K562 (cell line): ENCODE results near the gene MDM1. TPM values are rescaled to one million over a fixed set of nuclear protein-coding genes. Genes with fewer than 3 reads are reported as not detected.

Source experiments
- ATAC-seq: fragments of 200-7000 bp; cut with Tn5 transposase; 3 replicates; pipeline ENCODE4 v1.9.1; 2020; ENCODE audit warnings: moderate library complexity
- BruUV-seq: library from RNA; stranded (reverse); fragments of 400-500 nt; replicated peaks from 2 replicates; lab custom pipeline; 2021; lab: Mats Ljungman, UMichigan
- CTCF ChIA-PET: fragments of 300-600 bp; formaldehyde crosslinking; extraction: SDS; loops from one replicate; lab custom pipeline; 2021; ENCODE audit warnings: low intra/inter-chr PET ratio; lab: Yijun Ruan, JAX
- POLR2A ChIA-PET: fragments of 300-600, 350-650 bp; sonication (Branson Sonifier 250); formaldehyde crosslinking; extraction: SDS; loops from one replicate; lab custom pipeline; 2021; ENCODE audit warnings: antibody characterized with exemption, inconsistent platforms; lab: Yijun Ruan, JAX
- DNase-seq, 4 experiments: peaks; one replicate each; pipeline versions ENCODE4 v3.0.0 to v3.0.0-alpha.2; 2011 to 2018; ENCODE audit warnings: low spot score in 3 of 4, mixed read lengths in 3 of 4; ENCODE audit errors: extremely low read depth in 1 of 4
- FAIRE-seq: peaks from 2 replicates; lab custom pipeline; 2011; peaks lifted over from hg19 to GRCh38; lab: Jason Lieb, UNC
- H2AFZ ChIP-seq: 2 replicates; pipeline ENCODE4 v1.6.0; 2011; ENCODE audit warnings: low read depth, low read length, control low read depth, inconsistent platforms
- H3K27ac ChIP-seq: fragments of 200-600 bp; 3 replicates; pipeline ENCODE4 v1.8.0; 2011; ENCODE audit warnings: low read depth, mild to moderate bottlenecking, control low read depth, inconsistent platforms, low read length, moderate library complexity, mixed read lengths; ENCODE audit errors: extremely low read depth
- H3K27me3 ChIP-seq, 2 experiments: fragments of 300-600 bp in 1 of 2; 2 replicates in 1 of 2; 3 replicates in 1 of 2; pipeline versions ENCODE4 v1.6.0 to v1.8.0; 2011; ENCODE audit warnings: inconsistent platforms in 2 of 2, low read length in 2 of 2, mild to moderate bottlenecking in 1 of 2, mixed read lengths in 1 of 2, moderate library complexity in 1 of 2; ENCODE audit not compliant: control insufficient read depth in 2 of 2, insufficient read depth in 2 of 2
- H3K36me3 ChIP-seq: fragments of 300-600 bp; 3 replicates; pipeline ENCODE4 v1.8.0; 2011; ENCODE audit warnings: mild to moderate bottlenecking, low read length, inconsistent platforms; ENCODE audit not compliant: control insufficient read depth, insufficient read depth
- H3K4me1 ChIP-seq, 2 experiments: fragments of 200-600 bp in 1 of 2; replicated peaks in 1 of 2; 2 replicates in 1 of 2; 3 replicates in 1 of 2; pipeline versions ENCODE4 v1.5.1 to v1.8.0; 2011; ENCODE audit warnings: inconsistent platforms in 2 of 2, low read length in 2 of 2, mild to moderate bottlenecking in 1 of 2, mixed read lengths in 1 of 2, moderate library complexity in 1 of 2; ENCODE audit not compliant: control insufficient read depth in 2 of 2, insufficient read depth in 2 of 2
- H3K4me2 ChIP-seq: 2 replicates; pipeline ENCODE4 v1.6.1; 2011; ENCODE audit warnings: low read length, control low read depth, inconsistent platforms, mixed read lengths; ENCODE audit not compliant: insufficient read depth
- H3K4me3 ChIP-seq: fragments of 200-600 bp; sonication (generic), shearing (Covaris generic); 2 replicates; pipeline ENCODE4 v1.5.1; 2016; ENCODE audit warnings: control low read depth, inconsistent platforms
- H3K79me2 ChIP-seq: fragments of 200-600 bp; 3 replicates; pipeline ENCODE4 v1.8.0; 2011; ENCODE audit warnings: low read length, inconsistent platforms; ENCODE audit not compliant: control insufficient read depth, insufficient read depth
- H3K9ac ChIP-seq, 2 experiments: 2 replicates each; pipeline versions ENCODE4 v1.6.0 to v1.6.1; 2011; ENCODE audit warnings: low read depth in 2 of 2, low read length in 2 of 2, control low read depth in 1 of 2, inconsistent platforms in 1 of 2, mild to moderate bottlenecking in 1 of 2, mixed read lengths in 1 of 2; ENCODE audit not compliant: insufficient read depth in 1 of 2
- H3K9me1 ChIP-seq: one replicate; pipeline ENCODE4 v1.6.0; 2011; ENCODE audit warnings: inconsistent platforms, mild to moderate bottlenecking, low read length, moderate library complexity; ENCODE audit not compliant: control insufficient read depth, insufficient read depth
- H3K9me3 ChIP-seq: replicated peaks from 2 replicates; pipeline ENCODE4 v1.5.1; 2011; ENCODE audit warnings: low read depth, low read length, inconsistent platforms; ENCODE audit not compliant: control insufficient read depth, insufficient read depth
- H4K20me1 ChIP-seq: replicated peaks from 2 replicates; pipeline ENCODE4 v1.6.1; 2011; ENCODE audit warnings: low read length, inconsistent platforms, mixed read lengths; ENCODE audit not compliant: control insufficient read depth, insufficient read depth
- ATF2 ChIP-seq: sonication (generic); formaldehyde crosslinking; IDR thresholded peaks from 2 replicates; pipeline ENCODE4 v1.8.1; 2022; ENCODE audit warnings: missing genetic modification reagents
- FOXM1 ChIP-seq, 2 experiments: fragments of 450-650 bp in 1 of 2; sonication (generic) in 1 of 2; formaldehyde crosslinking in 1 of 2; IDR thresholded peaks; 2 replicates each; pipeline versions ENCODE4 v1.6.1 to v1.9.0; 2017 to 2022; ENCODE audit warnings: low read depth in 2 of 2, mild to moderate bottlenecking in 2 of 2, missing genetic modification reagents in 1 of 2, moderate library complexity in 1 of 2
- GATA2 ChIP-seq: sonication (generic); formaldehyde crosslinking; IDR thresholded peaks from 2 replicates; pipeline ENCODE4 v1.4.0; 2020; ENCODE audit warnings: mild to moderate bottlenecking, missing genetic modification reagents
- HDAC3 ChIP-seq: fragments of 450-650 bp; IDR thresholded peaks from 2 replicates; pipeline ENCODE4 v1.6.1; 2018; ENCODE audit warnings: borderline replicate concordance, mild to moderate bottlenecking, moderate library complexity; ENCODE audit not compliant: partially characterized antibody
- HNRNPK ChIP-seq: fragments of 200-400 bp; formaldehyde crosslinking; IDR thresholded peaks from one replicate; pipeline ENCODE4 v1.6.1; 2018; ENCODE audit warnings: mild to moderate bottlenecking, low read depth, low read length; ENCODE audit not compliant: poor library complexity, severe bottlenecking
- MNT ChIP-seq, 2 experiments: fragments of 450-650 bp; conservative IDR thresholded peaks; 2 replicates each; pipeline ENCODE4 v1.6.1; 2017; ENCODE audit warnings: mild to moderate bottlenecking in 2 of 2, moderate library complexity in 2 of 2
- TAF1 ChIP-seq: IDR thresholded peaks from 2 replicates; pipeline ENCODE4 v1.6.1; 2011; ENCODE audit warnings: mild to moderate bottlenecking, low read length, moderate library complexity; ENCODE audit not compliant: insufficient read depth, control insufficient read depth, severe bottlenecking; ENCODE audit errors: extremely low read depth
- ZNF124 ChIP-seq: sonication (generic); formaldehyde crosslinking; IDR thresholded peaks from 2 replicates; pipeline ENCODE4 v1.8.1; 2022; ENCODE audit warnings: missing genetic modification reagents
- ZNF445 ChIP-seq: fragments of 250-450 bp; sonication (Bioruptor Pico); IDR thresholded peaks from 2 replicates; pipeline ENCODE4 v1.4.0; 2020; ENCODE audit warnings: low read depth, mild to moderate bottlenecking, moderate library complexity
- ZNF785 ChIP-seq: fragments of 250-450 bp; sonication (Bioruptor Pico); IDR thresholded peaks from 2 replicates; pipeline ENCODE4 v1.4.0; 2020; ENCODE audit warnings: mild to moderate bottlenecking
- WGBS: fragments of 100-300 bp; shearing (Covaris generic); methylation state at CpG from one replicate; pipeline ENCODE4 v1.1.6; 2016; ENCODE audit warnings: low coverage, mixed read lengths; ENCODE audit not compliant: insufficient coverage; ENCODE audit errors: missing lambda C conversion rate; 5-methylcytosine and 5-hydroxymethylcytosine counted together
- in situ Hi-C: fragments of 300-500 bp; cut with MboI; formaldehyde crosslinking; loops from 4 replicates; pipeline ENCODE4 v1.15.0; 2018; ENCODE audit warnings: inconsistent platforms, mixed read lengths
- intact Hi-C: fragments of 100-400 bp; cut with micrococcal nuclease; formaldehyde crosslinking; loops from 2 replicates; pipeline ENCODE4 v1.14.2; 2022
- polyA plus RNA-seq, 8 experiments: library from polyadenylated mRNA; depleted of rRNA in 4 of 8; stranded (reverse) in 5 of 8; unstranded in 3 of 8; fragments of >200 nt; fragmentation: Nextera tagmentation in 2 of 8; fragmentation: Illumina TruSeq in 1 of 8; extraction: Ambion mirVana in 2 of 8; extraction: Trizol in 1 of 8; gene quantifications; 2 replicates each; pipeline versions ENCODE4 v1.2.1 to v1.2.3, GENCODE V29; 2011 to 2014; ENCODE audit warnings: inconsistent platforms in 1 of 8, missing spikeins in 1 of 8
- total RNA-seq, 7 experiments: library from RNA; depleted of rRNA in 6 of 7; stranded (reverse); fragments of >200 nt in 6 of 7; fragmentation: Illumina TruSeq in 2 of 7; extraction: Trizol in 2 of 7; gene quantifications; 2 replicates each; pipeline versions ENCODE4 v1.2.1 to v1.2.3, GENCODE V29; 2011 to 2021; ENCODE audit warnings: low replicate concordance in 1 of 7
- TF ChIP-seq, protein P1 (sequence below): fragments of 450-650 bp; IDR thresholded peaks from 2 replicates; pipeline ENCODE4 v1.6.1; 2018; ENCODE audit warnings: mild to moderate bottlenecking, low read depth; ENCODE audit not compliant: partially characterized antibody
- TF ChIP-seq, protein P2 (sequence below), 3 experiments: fragments of 200-800 bp in 1 of 3; sonication (Bioruptor generic) in 1 of 3; sonication (generic) in 1 of 3; formaldehyde crosslinking in 1 of 3; IDR thresholded peaks; 2 replicates each; pipeline versions ENCODE4 v1.6.1 to v1.8.0; 2016 to 2022; ENCODE audit warnings: mild to moderate bottlenecking in 2 of 3, missing compliant biosample characterization in 2 of 3, missing genetic modification characterization in 2 of 3, missing genetic modification reagents in 1 of 3

MDM1 gene
- total and polyA plus RNA-seq, 9 of the 15 experiments (the other 6 are each of a cell fraction or from before 2014, with no cell fraction given): 7.5 to 16.8 (median 13.1) TPM

DNA sequence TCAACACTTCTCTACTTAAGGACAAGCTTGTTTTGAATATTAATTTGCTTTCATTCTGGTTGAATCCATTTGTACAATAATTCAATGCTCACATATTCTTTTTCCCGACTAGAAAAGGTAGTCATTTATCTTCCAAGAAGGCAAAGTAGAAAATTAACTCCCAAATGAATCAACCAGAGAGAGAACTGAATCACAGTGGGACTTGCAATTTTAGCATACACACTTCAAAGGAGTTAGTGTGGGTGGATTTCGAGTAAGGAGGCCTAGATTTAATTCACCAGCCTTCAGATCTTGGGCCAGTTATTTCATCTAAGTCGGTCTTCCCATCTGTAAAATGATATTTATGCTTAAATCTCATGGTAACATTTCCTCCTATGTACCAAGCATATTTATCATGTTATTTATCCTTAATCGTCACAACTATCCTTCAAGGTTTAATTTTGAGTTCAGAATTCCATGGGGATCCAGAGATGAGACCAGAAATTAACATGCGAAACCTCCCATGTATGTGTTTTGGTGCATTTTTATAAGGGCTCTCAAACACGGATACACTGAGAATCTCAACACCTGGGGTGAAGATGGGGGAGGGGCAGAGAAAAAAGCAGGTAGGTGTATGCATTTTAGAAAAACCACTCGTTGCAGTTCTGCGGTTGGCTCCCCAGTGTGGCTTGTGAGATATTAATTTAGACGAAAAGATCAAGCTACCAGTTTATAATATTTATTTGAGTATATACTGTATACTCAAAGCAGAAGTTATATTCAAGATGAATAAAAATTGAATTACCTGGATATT, 39.8 kb downstream of the MDM1 start:
- H3K9me3 ChIP-seq: no peaks in the 10 kb centered on the region
- no peaks in the 10 kb centered on the region for H3K79me2 ChIP-seq
- intact Hi-C loops (no loop called here), in situ Hi-C loops (no loop called here)
- CTCF ChIA-PET: no interaction called here
- TF ChIP-seq FOXM1 (IDR thresholded peaks at IDR 0.05; ENCODE audit: low read depth) (no peak), FOXM1 (CRISPR knock-in tag; IDR thresholded peaks at IDR 0.05; ENCODE audit: low read depth) (no peak), HNRNPK (no peak), ZNF124 (CRISPR knock-in tag) (no peak), HDAC3 (no peak), ZNF785 (CRISPR knock-in tag) (no peak), ZNF445 (CRISPR knock-in tag) (no peak), GATA2 (CRISPR knock-in tag) (no peak), ATF2 (CRISPR knock-in tag) (no peak), MNT (conservative IDR thresholded peaks at IDR 0.05) (no peak), TAF1 (no peak)
- TF ChIP-seq, protein P1, sequence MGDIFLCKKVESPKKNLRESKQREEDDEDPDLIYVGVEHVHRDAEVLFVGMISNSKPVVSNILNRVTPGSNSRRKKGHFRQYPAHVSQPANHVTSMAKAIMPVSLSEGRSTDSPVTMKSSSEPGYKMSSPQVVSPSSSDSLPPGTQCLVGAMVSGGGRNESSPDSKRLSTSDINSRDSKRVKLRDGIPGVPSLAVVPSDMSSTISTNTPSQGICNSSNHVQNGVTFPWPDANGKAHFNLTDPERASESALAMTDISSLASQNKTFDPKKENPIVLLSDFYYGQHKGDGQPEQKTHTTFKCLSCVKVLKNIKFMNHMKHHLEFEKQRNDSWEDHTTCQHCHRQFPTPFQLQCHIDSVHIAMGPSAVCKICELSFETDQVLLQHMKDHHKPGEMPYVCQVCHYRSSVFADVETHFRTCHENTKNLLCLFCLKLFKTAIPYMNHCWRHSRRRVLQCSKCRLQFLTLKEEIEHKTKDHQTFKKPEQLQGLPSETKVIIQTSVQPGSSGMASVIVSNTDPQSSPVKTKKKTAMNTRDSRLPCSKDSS: no peak
- TF ChIP-seq, protein P2, sequence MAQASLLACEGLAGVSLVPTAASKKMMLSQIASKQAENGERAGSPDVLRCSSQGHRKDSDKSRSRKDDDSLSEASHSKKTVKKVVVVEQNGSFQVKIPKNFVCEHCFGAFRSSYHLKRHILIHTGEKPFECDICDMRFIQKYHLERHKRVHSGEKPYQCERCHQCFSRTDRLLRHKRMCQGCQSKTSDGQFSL (CRISPR knock-in tag; IDR thresholded peaks at IDR 0.05): no peak
- TF ChIP-seq, protein P2 (tag; IDR thresholded peaks at IDR 0.05): no peak
- H3K36me3 ChIP-seq: no peaks in the 10 kb centered on the region
- DNase-seq (no peak), FAIRE-seq (no peak), ATAC-seq (no peak)
- no peak overlapping the region for H3K9ac ChIP-seq
- 30% methylated on average over 9 of the region's 9 CpGs for WGBS
- no TSS peak for BruUV-seq
- no peak overlapping the region for H3K4me3 ChIP-seq
- H3K4me2 ChIP-seq: no peak overlapping the region
- H3K27me3 ChIP-seq: no peaks in the 10 kb centered on the region
- H3K27ac ChIP-seq: no peak overlapping the region
- H2AFZ ChIP-seq: no peak overlapping the region
- POLR2A ChIA-PET: interaction anchor here (0.7 to 1.3 kb wide), 2 partner anchors 10 to 23 kb away, joined by 3 read pairs; no protein-coding TSS in a partner anchor
- H4K20me1 ChIP-seq: no peaks in the 10 kb centered on the region
- no peaks in the 10 kb centered on the region for H3K4me1 ChIP-seq
- no peaks in the 10 kb centered on the region for H3K9me1 ChIP-seq
